Measurements from ENCODE around the gene KIF16B.
"Not testable (repeated sequence)": the region's sequence is repeated elsewhere in the genome, so short reads cannot be mapped to it uniquely, and the experiment has no call there.

KIF16B gene

GRCh38 chr20:16576219-16576618 is 3.0 kb upstream of the KIF16B start:
- peak overlapping the region; percentile 86 for H3K4me3 Mint-ChIP-seq
- no peaks in the 10 kb centered on the region for H3K36me3 Mint-ChIP-seq (ENCODE audit: low read depth)
- no peak overlapping the region for H3K27ac Mint-ChIP-seq
- H3K27me3 Mint-ChIP-seq: peaks cover 6% of the 10 kb centered on the region
- H3K9me3 Mint-ChIP-seq: no peaks in the 10 kb centered on the region
- no peak for DNase-seq
- no peak for ATAC-seq
- H3K4me1 Mint-ChIP-seq: peaks cover 29% of the 10 kb centered on the region

GRCh38 chr20:16575390-16576140 is 2.3 kb upstream of the KIF16B start:
- Mint-ChIP-seq H3K27me3 (peaks cover 4% of the 10 kb centered on the region), H3K36me3 (ENCODE audit: low read depth) (no peaks in the 10 kb centered on the region), H3K4me1 (peaks cover 29% of the 10 kb centered on the region), H3K4me3 (peak overlapping the region; percentile 86), H3K27ac (peak overlapping the region; percentile 75), H3K9me3 (no peaks in the 10 kb centered on the region)
- DNase-seq (no peak), ATAC-seq (no peak)

- DNase-seq (peak; percentile 75), ATAC-seq (peak; percentile 78)
- peak overlapping the region; percentile 86 for H3K4me3 Mint-ChIP-seq
- H3K9me3 Mint-ChIP-seq: no peaks in the 10 kb centered on the region
- no peaks in the 10 kb centered on the region for H3K36me3 Mint-ChIP-seq (ENCODE audit: low read depth)
- peaks cover 4% of the 10 kb centered on the region for H3K27me3 Mint-ChIP-seq
- peak overlapping the region; percentile 75 for H3K27ac Mint-ChIP-seq
- H3K4me1 Mint-ChIP-seq: peaks cover 29% of the 10 kb centered on the region
Measured at GRCh38 chr20:16574656-16575355, 1.6 kb upstream of the KIF16B start.

GRCh38 chr20:16571333-16571732 is 1.9 kb downstream of the KIF16B start:
- Mint-ChIP-seq H3K4me1 (peaks cover 29% of the 10 kb centered on the region), H3K36me3 (ENCODE audit: low read depth) (no peaks in the 10 kb centered on the region), H3K9me3 (no peaks in the 10 kb centered on the region), H3K4me3 (no peak overlapping the region), H3K27me3 (peaks cover 2% of the 10 kb centered on the region), H3K27ac (no peak overlapping the region)
- no peak for ATAC-seq
- no peak for DNase-seq

DNA sequence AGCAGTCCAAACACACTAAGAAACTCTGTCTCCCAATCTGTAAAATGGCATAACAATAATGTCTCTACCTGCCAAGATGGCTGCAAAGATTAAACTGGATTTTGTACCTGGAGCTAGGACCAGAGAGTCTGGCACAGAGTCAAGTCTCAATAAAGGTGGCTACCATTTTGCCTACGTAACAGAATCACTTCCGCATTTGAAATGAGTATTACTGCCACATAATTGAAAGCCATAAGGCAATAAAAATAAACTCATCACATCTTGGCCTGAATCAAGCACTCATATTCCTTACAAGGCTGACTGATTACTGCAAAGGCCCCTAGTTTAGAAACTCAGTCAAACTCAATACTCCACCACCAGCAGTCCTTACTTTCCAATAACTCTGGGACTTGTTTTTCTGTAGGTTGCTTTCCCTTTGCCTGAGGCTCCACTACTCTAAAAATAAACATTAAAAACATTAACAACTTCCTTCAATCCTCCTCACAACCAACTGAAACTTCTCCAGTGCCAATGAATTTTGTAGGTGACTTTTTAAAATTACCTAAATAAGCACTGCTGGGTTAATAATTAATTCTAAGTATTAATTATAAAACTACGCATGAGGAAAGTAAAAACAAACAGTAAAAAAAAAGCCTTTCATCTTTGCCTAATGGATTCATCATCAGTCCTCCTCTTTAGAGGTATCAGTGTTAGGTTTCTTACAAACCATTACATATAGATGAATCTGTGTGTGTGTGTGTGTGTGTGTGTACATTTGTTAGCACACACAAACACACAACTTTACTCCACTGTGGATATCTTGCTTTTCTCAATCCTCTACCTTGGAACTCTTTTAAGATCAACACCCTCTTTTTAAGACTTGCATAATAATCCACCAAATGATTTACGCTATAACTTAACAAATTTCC is 3.7 kb downstream of the KIF16B start:
- Mint-ChIP-seq H3K9me3 (no peaks in the 10 kb centered on the region), H3K36me3 (ENCODE audit: low read depth) (no peaks in the 10 kb centered on the region), H3K27me3 (peaks cover 2% of the 10 kb centered on the region), H3K4me1 (peaks cover 26% of the 10 kb centered on the region), H3K4me3 (no peak overlapping the region), H3K27ac (no peak overlapping the region)
- ATAC-seq (no peak), DNase-seq (no peak)

DNA sequence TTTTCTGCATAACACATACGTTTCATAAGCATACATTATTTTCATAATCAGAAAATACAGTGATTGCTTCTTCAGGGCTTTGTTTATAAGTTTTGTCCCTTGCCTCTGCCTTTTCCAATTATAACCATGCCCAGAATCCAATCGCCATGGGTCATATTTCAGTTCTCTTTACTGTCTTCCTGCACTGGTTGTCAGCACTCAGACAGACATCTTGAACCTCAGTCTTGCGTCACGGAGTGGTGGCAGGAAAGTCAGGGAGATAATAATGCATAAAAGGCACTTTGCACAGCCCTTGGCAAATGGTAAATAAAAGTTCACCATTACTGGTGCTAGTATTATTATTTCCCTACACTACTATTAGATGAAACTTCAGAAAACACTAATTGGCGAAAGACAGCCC is 7.2 kb downstream of the KIF16B start:
- Mint-ChIP-seq H3K9me3 (no peaks in the 10 kb centered on the region), H3K4me1 (peaks cover 9% of the 10 kb centered on the region), H3K27me3 (no peaks in the 10 kb centered on the region), H3K4me3 (no peak overlapping the region), H3K36me3 (ENCODE audit: low read depth) (no peaks in the 10 kb centered on the region), H3K27ac (no peak overlapping the region)
- DNase-seq: no peak
- no peak for ATAC-seq

DNA sequence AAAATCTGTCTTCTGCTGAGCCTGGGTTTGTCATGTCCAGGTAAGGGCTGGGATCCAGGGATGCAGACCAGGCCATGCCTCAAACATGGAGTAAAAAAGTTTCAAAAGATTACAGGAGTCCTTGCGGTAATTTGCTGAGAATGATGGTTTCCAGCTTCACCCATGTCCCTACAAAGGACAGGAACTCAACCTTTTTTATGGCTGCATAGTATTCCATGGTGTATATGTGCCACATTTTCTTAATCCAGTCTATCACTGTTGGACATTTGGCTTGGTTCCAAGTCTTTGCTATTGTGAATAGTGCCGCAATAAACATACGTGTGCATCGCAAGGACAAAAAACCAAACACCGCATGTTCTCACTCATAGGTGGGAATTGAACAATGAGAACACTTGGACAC is 9.2 kb downstream of the KIF16B start:
- not testable (repeated sequence) for H3K27ac Mint-ChIP-seq, H3K27me3 Mint-ChIP-seq

GRCh38 chr20:16563066-16563806 is 10.0 kb downstream of the KIF16B start:
- no peak overlapping the region for H3K4me3 Mint-ChIP-seq
- H3K4me1 Mint-ChIP-seq: peaks cover 9% of the 10 kb centered on the region
- ATAC-seq (no peak), DNase-seq (no peak)
- H3K27me3 Mint-ChIP-seq: no peaks in the 10 kb centered on the region
- H3K36me3 Mint-ChIP-seq (ENCODE audit: low read depth): no peaks in the 10 kb centered on the region
- no peaks in the 10 kb centered on the region for H3K9me3 Mint-ChIP-seq
- no peak overlapping the region for H3K27ac Mint-ChIP-seq

More for the DNA sequence above, 9.2 kb downstream of the KIF16B start:
- H3K4me1 Mint-ChIP-seq; H3K36me3 Mint-ChIP-seq (ENCODE audit: low read depth); ATAC-seq; H3K9me3 Mint-ChIP-seq; H3K4me3 Mint-ChIP-seq; DNase-seq: not testable (repeated sequence)

DNA sequence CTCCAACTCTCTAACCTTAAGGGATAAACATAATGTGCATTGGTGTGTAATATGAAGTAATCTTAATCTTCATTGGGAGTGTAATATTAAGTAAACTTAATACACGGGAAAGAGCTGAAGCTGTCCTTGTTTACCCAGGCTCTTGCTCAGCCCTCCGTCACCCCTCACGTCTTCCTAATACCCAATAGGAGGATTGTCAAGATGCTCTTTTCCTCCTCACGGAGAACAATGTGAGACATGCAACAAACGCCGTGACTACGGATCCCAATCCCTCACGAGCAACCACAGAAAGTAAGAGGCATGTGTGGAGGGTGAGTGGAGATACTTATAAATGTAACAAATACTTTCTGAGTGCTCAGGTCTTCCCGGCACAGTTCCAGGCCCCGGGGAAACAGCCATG is 11.0 kb downstream of the KIF16B start:
- Mint-ChIP-seq H3K9me3 (no peaks in the 10 kb centered on the region), H3K36me3 (ENCODE audit: low read depth) (no peaks in the 10 kb centered on the region), H3K4me3 (no peak overlapping the region), H3K4me1 (peaks cover 9% of the 10 kb centered on the region), H3K27me3 (no peaks in the 10 kb centered on the region), H3K27ac (no peak overlapping the region)
- no peak for ATAC-seq
- DNase-seq: no peak

DNA sequence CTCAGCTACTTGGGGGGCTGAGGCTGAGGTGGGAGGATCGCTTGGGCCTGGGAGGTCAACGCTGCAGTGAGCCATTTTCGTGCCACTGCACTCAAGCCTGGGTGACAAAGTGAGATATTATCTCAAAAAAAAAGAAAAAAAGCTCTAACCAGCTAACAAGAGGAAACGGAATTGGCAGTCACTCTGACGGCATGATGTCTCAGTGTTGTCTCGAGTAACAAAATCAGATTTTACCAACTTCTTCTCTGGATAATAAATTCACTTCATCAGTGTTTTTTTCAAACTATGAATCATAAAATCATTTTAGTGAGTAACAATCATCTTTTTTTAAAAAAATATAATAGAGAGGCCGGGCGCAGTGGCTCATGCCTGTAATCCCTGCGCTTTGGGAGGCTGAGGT is 12.6 kb downstream of the KIF16B start:
- H3K9me3 Mint-ChIP-seq: no peaks in the 10 kb centered on the region
- H3K27ac Mint-ChIP-seq: no peak overlapping the region
- H3K36me3 Mint-ChIP-seq (ENCODE audit: low read depth): no peaks in the 10 kb centered on the region
- no peak for DNase-seq
- H3K4me1 Mint-ChIP-seq: peaks cover 8% of the 10 kb centered on the region
- H3K27me3 Mint-ChIP-seq: no peaks in the 10 kb centered on the region
- H3K4me3 Mint-ChIP-seq: no peak overlapping the region
- no peak for ATAC-seq

DNA sequence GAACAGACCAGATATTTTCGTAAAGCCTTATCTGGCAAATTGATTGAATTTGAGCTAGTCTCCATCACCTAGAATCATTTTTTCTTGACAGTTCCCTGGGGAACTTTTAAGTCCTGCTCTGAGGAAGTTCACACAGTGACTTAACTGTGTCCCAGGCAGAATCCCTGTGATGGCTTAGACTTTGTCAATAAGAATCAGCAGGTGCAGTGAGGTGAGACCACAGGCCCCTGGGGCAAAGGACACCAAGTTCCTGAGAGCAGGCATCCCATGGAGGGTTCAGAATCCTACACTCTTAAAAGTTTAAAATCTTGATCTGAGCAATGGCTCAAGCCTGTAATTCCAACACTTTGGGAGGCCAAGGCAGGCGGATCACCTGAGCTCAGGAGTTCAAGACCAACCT is 13.0 kb downstream of the KIF16B start:
- H3K27ac Mint-ChIP-seq: no peak overlapping the region
- ATAC-seq: no peak
- no peaks in the 10 kb centered on the region for H3K27me3 Mint-ChIP-seq
- no peaks in the 10 kb centered on the region for H3K36me3 Mint-ChIP-seq (ENCODE audit: low read depth)
- no peaks in the 10 kb centered on the region for H3K9me3 Mint-ChIP-seq
- no peak for DNase-seq
- no peak overlapping the region for H3K4me3 Mint-ChIP-seq
- H3K4me1 Mint-ChIP-seq: peaks cover 3% of the 10 kb centered on the region

- no peaks in the 10 kb centered on the region for H3K4me1 Mint-ChIP-seq
- no peaks in the 10 kb centered on the region for H3K27me3 Mint-ChIP-seq
- peaks cover 5% of the 10 kb centered on the region for H3K36me3 Mint-ChIP-seq (ENCODE audit: low read depth)
- ATAC-seq (no peak), DNase-seq (no peak)
- H3K4me3 Mint-ChIP-seq: no peak overlapping the region
- H3K27ac Mint-ChIP-seq: no peak overlapping the region
- H3K9me3 Mint-ChIP-seq: peaks cover 4% of the 10 kb centered on the region
Measured at GRCh38 chr20:16556301-16556700, 16.9 kb downstream of the KIF16B start.

DNA sequence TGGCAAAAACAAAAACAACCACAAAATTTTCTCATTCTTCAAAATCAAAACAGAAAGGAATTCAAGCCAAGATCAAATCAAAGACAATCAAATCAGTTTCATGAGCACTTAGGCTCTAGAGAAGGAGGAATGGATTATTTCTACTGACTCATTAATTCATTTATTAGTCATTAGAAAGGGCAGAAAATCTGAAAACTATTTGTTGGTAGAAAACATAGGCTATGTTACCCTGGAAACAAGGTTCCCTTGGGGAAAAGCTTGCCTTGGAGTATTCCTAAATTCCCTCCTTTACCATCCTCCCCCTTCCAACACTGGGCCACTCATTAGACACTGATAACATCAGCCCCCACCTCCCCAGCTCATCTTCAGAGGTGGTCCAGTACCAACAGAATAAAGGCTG is 17.5 kb downstream of the KIF16B start:
- H3K27me3 Mint-ChIP-seq: no peaks in the 10 kb centered on the region
- H3K9me3 Mint-ChIP-seq: peaks cover 5% of the 10 kb centered on the region
- no peak overlapping the region for H3K4me3 Mint-ChIP-seq
- DNase-seq (no peak), ATAC-seq (no peak)
- H3K4me1 Mint-ChIP-seq: no peaks in the 10 kb centered on the region
- H3K27ac Mint-ChIP-seq: no peak overlapping the region
- peaks cover 6% of the 10 kb centered on the region for H3K36me3 Mint-ChIP-seq (ENCODE audit: low read depth)
